ENCODE measurements around the gene LBX1.

Gene LBX1

DNA sequence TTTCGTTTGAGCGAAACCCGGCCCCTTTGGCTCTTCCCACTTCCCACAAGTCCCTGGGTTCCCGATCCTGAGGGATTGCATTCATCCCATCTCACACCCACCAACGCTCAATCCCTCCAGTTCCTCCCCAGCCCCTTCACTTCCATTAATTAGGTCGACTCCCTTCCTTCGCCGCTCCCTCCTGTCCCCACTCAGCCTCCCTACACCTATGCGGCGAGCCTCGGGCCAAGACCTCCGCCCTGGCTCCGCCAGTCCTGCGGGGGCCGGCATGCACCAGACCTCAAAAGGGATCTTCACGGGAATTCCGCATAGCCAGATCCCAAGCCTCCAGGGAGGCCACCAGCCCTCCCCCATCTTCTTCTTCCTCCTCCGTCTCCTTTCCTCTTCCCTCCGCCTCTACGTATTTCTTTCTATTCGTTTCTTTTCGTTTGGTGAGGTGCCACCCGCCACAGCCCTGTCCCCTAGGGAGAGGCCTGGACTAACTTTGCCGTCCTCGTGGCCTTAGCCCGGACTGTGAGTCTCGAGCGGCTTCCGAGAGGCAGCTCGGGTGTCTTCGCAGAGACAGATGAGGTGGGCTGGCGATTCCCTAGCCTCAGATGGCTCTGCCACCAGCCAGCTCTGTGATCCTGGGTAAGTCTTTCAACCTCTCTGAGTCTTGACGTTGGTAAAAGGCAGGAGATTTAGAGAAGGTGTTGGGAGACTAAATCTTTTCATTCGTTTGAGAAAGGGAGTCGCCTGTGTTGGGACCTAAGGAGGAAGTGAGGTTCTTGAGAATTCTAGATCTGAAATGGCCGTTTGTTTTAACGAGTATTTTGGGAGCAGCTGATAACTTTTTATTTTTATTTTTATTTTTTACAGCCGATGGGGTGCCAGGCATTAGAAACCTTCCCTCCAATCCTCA, 8.1 kb upstream of the LBX1 start:
- no peak for TF ChIP-seq CTCF (IDR thresholded peaks at IDR 0.05; ENCODE audit: extremely low read depth, insufficient read depth, missing control alignments)
- in situ Hi-C loops (cut with MboI; ENCODE audit: low pct_unique_long_range_greater_than_20kb, low sequenced_read_pairs, unreplicated experiment): no loop called here
- DNase-seq (ENCODE audit: low spot score): no peak

- no peak for TF ChIP-seq CTCF (IDR thresholded peaks at IDR 0.05; ENCODE audit: extremely low read depth, insufficient read depth, missing control alignments)
- DNase-seq (ENCODE audit: low spot score): no peak
- in situ Hi-C loops (cut with MboI; ENCODE audit: low pct_unique_long_range_greater_than_20kb, low sequenced_read_pairs, unreplicated experiment): no loop called here
These were observed 7.3 kb upstream of the LBX1 start for GRCh38 chr10:101236376-101237080.

- no peak for TF ChIP-seq CTCF (IDR thresholded peaks at IDR 0.05; ENCODE audit: extremely low read depth, insufficient read depth, missing control alignments)
- in situ Hi-C loops (cut with MboI; ENCODE audit: low pct_unique_long_range_greater_than_20kb, low sequenced_read_pairs, unreplicated experiment): no loop called here
- no peak for DNase-seq (ENCODE audit: low spot score)
These were observed 6.5 kb upstream of the LBX1 start for GRCh38 chr10:101235766-101236165.

GRCh38 chr10:101234333-101234732, 5.1 kb upstream of the LBX1 start:
- TF ChIP-seq CTCF (IDR thresholded peaks at IDR 0.05; ENCODE audit: extremely low read depth, insufficient read depth, missing control alignments): no peak
- in situ Hi-C loops (cut with MboI; ENCODE audit: low pct_unique_long_range_greater_than_20kb, low sequenced_read_pairs, unreplicated experiment): no loop called here
- DNase-seq (ENCODE audit: low spot score): no peak

DNA sequence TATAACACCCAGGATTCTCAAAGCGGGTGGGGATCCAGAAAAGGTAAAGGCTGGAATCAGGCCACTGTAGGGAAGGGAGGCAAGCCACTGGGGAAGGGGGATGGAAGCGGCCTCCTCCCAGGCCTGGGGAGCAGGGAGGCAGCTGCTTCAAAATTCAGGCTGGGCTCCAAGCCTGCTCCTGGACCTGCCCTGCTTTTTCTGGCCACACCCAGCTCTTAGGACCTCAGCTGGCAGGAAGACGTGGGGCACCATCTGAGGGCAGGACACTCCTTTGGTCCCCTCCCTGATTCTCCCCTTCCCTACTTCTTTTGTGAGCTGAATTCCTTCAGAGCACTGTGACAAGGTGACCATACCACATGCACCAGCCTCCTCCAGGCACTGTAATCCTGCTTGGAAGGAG, 4.6 kb upstream of the LBX1 start:
- no peak for DNase-seq (ENCODE audit: low spot score)
- TF ChIP-seq CTCF (IDR thresholded peaks at IDR 0.05; ENCODE audit: extremely low read depth, insufficient read depth, missing control alignments): no peak
- in situ Hi-C loops (cut with MboI; ENCODE audit: low pct_unique_long_range_greater_than_20kb, low sequenced_read_pairs, unreplicated experiment): no loop called here

DNA sequence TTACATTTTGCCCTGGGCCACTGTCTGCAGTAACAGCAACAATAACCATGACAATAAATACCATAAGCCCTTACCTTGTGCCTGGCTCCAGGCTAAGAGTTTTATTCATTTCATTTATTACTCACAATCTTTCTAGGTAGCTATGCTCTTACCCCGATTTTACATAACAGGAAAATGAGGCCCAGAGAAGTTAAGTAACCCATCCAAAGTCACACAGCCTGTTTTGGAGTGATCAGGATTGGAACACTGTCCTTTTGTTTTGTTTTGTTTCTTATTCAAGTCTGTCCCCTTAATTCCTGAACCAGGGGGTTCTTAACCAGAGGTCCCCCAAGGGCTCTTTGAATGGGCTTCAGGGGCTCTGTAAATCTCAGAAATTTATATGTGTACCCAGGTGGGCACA, 4.2 kb upstream of the LBX1 start:
- TF ChIP-seq CTCF (IDR thresholded peaks at IDR 0.05; ENCODE audit: extremely low read depth, insufficient read depth, missing control alignments): no peak
- no peak for DNase-seq (ENCODE audit: low spot score)
- in situ Hi-C loops (cut with MboI; ENCODE audit: low pct_unique_long_range_greater_than_20kb, low sequenced_read_pairs, unreplicated experiment): no loop called here
